Uterus (tissue), 2 donors: Measurements from ENCODE around the gene RAPGEF3.

Source experiments
- CTCF ChIP-seq, 4 experiments: fragments of 200-600 bp in 2 of 4; fragments of 450-650 bp in 2 of 4; sonication (generic) in 2 of 4; IDR thresholded peaks; one replicate each; pipeline ENCODE4 v1.5.1; 2016 to 2019; ENCODE audit warnings: antibody characterized with exemption in 4 of 4, mild to moderate bottlenecking in 2 of 4, moderate library complexity in 1 of 4
- POLR2A ChIP-seq, 2 donors: fragments of 450-650 bp; IDR thresholded peaks; one replicate each; pipeline ENCODE4 v1.6.1; 2016; ENCODE audit warnings: antibody characterized with exemption in 2 of 2, mild to moderate bottlenecking in 1 of 2, moderate library complexity in 1 of 2

GRCh38 chr12:47779943-47780504 is 21.3 kb upstream of the RAPGEF3 start:
- TF ChIP-seq CTCF (IDR thresholded peaks at IDR 0.05) = no peak
- TF ChIP-seq POLR2A (IDR thresholded peaks at IDR 0.05) = no peak
